GM21619 (cell line): ENCODE data around the gene PLD1.
"Not testable (repeated sequence)": the region's sequence is repeated elsewhere in the genome, so short reads cannot be mapped to it uniquely, and the experiment has no call there.

ENCODE experiments used
- ATAC-seq: cut with Tn5 transposase; IDR thresholded peaks from one replicate; pipeline ENCODE4 v1.9.1; 2021; ENCODE audit not compliant: unreplicated experiment

The PLD1 gene

DNA sequence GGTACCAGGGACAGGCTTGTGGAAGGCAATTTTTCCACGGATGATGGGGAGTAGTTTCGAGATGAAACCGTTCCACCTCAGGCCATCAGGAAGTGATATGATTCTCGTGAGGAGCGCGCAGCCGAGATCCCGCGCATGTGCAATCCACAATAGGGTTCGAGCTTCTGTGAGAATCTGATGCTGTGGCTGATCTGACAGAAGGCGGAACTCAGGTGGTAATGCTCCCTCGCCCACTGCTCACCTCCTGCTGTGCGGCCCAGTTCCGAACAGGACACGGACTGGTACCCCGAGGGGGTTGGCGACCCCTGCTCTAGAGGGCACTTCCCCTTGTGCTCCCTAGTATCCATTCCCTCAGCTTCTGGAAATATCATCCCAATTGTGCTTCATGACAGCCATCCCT is 99.9 kb downstream of the PLD1 start:
- no peak for ATAC-seq

DNA sequence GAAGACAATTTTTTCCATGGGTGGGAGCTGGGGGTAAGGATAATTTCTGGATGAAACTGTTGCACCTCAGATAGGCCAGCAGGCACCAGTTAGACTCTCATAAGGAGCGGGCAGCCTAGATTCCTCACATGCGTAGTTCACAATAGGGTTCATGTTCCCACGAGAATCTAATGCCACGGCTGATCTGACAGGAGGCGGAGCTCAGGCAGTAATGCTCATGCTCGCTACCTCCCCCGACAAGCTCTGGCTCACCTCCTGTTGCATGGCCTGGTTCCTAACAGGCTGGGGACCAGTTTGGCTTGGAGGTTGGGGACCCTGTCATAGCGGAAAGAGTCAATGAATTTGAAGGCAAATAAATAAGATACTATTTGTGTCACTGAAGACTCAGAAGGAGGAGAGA is 105.5 kb downstream of the PLD1 start:
- no peak for ATAC-seq

DNA sequence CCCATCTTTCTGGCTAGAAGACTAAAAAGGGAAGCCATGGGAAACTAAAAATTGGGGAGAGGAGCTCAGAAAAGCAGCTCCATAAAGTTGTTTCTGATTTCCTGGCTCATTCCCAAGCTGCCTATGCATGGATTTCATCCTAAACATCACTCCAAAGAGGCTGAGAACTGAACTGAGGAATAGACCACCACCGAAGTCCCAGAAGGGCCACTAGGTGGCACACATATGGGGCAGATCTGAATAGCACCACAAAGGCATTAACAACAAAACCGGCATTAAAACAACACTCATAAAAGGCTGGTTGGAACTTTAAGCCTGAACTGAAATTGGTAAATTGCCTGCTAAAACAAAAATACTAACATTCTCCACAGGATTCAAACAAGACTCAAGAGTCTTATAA is 106.3 kb downstream of the PLD1 start:
- ATAC-seq = no peak

DNA sequence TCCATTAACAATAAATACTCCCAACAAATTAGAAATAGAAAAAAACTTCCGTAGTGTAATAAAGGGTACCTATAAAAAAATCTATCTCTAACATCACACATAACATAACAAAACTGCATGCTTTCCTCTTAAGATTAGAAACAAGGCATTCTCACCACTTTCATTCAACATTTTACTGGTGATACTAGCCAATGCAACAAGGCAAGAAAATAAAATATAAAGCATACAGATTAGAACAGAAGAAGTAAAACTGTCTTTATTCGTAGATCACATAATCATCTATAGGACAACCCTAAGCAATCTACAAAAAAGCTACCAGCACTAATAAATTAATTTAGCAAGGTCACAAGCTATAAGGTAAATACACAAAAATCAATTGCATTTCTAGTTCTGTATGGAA is 107.1 kb downstream of the PLD1 start:
- no peak for ATAC-seq

DNA sequence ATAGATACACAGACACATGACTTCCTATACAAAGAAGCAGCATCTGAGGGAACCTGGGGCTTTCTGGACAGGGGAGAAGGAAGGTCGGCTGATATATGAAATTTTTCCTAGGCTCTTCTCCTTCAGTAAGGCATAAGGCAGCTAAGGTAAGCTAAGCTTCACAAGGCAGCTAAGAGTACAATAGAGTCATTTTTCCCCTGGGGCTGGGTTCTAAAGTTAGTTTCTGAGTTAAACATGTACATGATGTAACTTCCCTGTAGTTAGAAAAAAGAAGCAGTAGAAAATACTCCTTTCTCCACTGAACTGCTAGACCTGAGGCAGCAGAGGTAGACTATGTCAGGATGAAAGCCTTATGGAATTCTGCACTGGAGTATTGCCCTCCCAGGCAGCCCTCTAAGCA is 109.6 kb downstream of the PLD1 start:
- ATAC-seq = no peak

DNA sequence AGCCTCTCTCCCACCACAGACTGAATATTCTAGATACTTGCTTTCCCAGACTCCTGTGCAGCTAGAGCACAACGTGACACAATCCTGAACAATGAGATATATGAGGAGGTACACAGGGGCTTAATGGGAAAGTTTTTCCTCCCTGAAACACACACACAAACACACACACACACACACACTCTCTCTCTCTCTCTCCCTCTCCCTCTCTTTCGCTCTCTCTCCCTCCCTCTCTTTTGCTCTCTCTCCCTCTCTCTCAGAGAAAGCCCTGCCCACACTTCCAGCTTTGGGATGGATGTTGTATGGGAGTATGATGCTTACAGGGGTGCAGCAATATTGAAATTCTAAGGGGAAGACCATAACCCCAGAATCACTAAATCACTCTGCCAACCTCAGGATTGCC is 110.1 kb downstream of the PLD1 start:
- no peak for ATAC-seq

DNA sequence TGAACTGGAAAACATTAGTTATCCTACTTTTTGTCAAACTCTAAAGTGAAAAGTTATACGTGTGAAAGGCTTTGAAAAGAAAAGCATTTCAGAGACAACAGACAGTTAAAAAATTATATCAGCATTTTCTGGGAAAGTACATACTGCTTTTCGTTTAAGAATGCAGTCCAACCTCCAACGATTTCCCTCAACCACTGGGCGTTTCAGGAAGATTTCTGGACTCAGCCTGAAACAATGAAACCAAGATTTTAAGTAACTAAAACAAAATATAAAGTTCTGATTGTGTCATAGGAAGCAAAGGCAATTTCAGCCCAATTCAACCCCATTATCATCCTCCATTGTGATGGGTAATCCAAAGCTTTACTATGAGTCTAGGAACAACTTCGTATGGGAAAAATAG is 110.7 kb downstream of the PLD1 start:
- no peak for ATAC-seq

DNA sequence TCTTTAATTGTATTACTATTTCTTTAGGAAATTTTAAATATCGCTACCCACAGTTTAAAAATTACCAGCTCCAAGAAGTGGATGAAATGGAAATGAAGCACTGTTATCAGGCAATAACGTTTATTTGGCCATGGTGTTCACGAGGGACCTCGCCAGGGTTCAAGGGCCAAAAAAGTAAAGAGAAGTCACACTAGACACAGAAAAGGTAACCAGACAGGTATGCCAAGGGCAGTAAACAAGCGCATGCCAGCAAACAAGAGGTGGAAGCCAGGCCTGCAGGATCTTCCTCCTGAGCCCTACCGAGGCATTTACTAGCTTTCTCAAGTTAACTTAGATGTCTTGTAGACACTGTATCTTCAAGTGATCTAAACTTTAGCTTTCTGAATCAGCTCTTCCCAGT is 113.5 kb downstream of the PLD1 start:
- no peak for ATAC-seq

DNA sequence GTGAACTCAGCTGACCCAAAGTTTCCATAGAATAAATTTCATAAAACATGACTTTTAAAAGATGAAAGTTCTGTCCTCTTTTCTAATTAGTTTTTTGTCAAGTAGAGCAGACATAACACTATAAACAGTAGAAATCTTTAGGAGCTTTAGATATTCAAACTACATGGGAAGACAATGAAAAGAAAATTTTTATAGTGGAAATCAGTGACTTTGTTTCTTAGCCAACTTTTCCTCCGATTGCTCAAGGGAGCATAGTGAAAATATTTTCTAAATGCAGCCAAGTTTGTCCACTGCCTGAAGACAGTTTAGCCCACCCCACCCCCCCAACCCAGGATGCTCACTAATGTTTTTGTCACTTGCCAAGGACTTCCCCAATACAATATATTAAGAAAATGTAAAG is 114.9 kb downstream of the PLD1 start:
- no peak for ATAC-seq

DNA sequence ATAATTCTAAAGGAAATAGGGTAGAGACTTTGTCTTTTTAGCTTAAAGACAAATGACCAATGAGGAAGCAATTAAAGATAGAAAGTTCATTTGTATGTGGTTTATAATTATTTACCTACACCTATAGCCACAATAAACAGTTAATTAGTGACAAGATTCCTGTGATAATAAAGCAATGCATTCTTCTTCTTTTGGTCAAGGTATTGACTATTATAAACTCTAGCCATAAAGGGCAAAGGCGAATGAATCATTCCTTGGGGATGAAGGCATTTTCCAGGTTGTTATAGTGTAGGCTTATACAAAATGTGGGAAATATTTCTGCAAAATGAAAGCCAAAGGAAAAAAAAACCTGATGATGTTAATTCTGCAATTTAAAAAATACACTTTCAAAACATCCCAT is 115.4 kb downstream of the PLD1 start:
- no peak for ATAC-seq

DNA sequence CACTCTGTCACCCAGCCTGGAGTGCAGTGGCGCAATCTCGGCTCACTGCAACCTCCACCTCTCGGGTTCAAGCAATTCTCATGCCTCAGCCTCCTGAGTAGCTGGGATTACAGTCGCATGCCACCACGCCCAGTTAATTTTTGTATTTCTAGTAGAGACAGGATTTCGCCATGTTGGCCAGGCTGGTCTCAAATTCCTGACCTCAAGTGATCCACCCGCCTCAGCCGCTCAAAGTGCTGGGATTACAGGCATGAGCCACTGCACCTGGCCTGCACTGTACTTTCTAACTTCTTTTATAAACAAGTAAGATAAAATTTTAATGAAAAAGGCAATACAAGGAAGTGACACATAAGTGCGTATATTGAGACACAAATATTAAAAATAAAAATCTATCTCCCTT is 117.7 kb downstream of the PLD1 start:
- not testable (repeated sequence) for ATAC-seq

DNA sequence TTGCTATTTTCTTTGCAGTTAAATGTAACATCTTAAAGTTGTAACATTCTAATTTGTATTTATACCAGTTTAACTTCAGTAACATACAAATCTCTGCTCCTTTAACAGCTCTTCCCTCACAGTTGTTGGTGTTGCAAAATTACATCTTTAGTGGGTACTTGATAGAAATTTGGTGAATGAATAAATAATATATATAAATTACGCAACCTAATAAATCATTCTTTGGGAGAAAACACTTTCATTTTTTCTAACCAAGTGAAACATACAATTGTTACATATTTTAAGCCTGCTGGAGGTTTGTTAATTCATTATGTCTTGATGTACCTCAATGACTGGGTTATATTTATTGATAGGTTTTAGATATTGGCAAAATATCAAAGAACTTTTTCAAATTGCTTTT is 118.8 kb downstream of the PLD1 start:
- no peak for ATAC-seq

DNA sequence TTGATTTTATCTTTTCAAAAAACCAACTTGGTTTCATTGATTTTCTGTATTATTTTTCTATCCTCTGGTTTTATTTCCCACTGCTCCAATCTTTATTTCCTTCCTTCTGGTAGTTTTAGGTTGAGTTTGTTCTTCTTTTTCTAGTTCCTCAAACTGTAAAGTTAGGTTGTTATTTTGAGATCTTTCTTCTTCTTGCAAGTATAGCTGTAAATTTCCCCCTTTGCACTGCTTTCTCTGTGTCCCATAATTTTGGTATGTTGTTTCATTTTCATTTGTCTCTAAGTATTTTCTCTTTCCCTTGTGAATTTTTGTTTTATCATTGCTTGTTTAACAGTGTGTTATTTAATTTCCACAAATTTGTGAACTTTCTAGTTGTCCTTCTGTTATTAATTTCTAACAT is 120.0 kb downstream of the PLD1 start:
- no peak for ATAC-seq

DNA sequence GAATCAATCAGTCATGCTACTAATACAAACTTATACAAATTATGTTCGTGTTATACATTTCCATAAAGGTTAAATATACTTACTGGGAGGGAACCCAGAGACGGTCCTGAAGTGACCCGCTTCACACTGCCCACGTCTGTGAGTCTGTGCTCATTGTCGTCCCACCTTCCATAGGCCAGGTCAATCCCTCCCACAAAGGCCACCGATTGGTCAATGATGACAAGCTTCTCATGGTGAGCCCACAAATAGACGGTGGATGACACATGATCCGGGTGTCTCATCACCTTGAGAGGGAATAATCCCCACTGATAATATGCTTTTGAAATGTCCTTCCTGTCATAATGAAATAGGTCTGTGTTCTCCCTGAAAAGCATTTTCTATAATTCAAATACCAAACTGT is 121.7 kb downstream of the PLD1 start:
- no peak for ATAC-seq

DNA sequence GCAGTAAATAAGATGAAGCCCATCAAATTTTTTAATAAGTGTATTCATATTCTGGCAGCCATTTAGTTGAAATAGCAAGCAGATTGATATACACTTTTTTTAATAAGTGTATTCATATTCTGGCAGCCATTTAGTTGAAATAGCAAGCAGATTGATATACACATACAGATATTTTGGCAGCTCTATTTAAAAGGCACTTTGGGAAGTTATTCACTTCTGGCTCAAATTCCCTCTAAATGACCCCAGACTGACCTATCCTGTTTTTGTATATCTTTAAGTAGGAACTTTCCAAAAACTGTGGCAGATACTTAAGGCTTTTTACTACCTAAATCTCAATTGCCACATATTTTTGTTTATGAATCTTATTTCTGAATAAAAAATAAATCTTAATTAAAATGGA is 122.3 kb downstream of the PLD1 start:
- no peak for ATAC-seq

DNA sequence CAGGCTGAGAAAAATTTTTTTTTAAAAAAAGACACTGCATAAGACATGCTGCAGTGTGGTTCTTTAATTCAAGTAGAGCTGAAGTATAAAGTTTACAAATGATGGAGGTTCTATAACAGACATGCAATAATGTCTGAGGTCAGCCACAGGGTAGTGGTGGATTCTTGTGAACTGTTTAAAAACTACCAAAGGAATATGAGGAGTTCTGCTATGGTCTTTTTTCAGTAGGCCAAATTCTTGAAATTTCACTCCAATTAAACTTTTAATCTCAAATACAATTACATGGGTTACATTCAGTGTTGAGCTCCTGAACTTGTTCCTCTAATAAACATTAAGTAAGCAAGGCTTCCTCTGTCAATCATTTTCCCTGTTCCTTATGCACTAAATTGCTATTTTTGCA is 122.7 kb downstream of the PLD1 start:
- ATAC-seq = no peak

DNA sequence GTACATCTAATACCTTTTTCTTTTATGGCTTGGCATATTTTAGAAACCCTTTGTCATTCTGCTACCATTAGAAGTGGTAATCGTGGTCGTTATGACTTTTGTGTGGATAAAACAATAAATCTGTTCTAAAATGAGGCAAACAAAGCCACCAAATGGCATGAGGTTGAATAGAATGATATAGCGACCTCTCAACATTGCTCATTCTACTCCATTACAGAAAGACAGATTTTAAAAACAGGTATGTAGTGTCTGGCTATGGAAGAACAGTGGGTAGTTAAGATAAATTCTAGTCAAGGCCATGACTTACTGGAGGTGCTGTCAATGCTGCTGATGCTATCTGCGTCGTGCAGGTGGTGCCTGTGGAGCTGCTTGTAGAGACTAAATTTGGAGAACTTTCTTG is 123.2 kb downstream of the PLD1 start:
- ATAC-seq = no peak

DNA sequence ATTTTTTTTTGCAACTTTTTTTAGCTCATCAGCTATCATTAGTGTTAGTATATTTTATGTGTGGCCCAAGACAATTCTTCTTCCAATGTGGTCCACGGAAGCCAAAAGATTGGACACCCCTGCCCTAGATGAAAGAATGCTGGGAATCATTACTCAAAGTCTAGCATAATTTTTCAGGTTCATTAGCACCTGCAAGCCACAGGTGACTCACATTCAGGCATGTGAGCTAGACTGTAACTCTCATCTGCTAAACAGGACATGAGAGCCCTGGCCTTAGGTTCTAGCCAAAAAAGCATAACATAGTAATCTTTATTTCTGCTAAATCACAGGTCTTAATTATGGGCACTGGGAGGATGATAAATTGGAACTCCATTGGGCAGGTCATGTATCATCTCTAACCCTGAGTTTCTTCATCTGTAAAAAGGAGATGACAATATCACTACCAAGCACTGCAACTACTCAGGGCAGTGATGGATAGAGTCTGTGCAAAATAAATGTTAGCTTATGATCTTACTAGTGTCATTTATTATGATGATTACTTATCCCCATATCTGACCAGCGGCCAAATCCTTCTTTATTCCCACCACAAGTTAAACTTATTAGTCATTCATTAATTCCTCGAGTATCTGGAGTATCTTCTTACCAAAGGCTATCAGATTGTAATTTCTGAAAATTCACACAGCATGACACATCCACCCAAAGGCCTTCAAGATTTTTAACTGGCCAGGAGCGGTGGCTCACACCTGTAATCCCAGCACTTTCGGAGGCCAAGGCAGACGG is 125.0 kb downstream of the PLD1 start:
- ATAC-seq = no peak

DNA sequence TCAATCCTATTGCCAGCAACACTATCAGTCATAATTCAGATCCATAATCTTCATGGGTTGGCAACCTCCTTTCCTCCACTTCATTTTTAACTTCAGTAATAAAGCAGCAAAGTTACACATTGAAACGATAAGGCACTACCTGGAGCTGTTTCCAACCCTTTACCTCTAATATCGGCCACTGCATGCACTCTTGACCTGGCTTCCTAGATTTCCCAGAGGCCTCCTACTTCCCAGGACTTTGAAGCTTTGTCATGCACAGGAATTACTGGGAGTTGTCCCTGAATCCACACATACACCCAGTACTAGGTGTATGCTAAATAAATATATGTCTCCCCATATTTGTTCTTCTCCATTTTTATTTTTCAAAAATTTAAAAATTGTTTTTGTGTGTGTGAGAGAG is 126.1 kb downstream of the PLD1 start:
- no peak for ATAC-seq

DNA sequence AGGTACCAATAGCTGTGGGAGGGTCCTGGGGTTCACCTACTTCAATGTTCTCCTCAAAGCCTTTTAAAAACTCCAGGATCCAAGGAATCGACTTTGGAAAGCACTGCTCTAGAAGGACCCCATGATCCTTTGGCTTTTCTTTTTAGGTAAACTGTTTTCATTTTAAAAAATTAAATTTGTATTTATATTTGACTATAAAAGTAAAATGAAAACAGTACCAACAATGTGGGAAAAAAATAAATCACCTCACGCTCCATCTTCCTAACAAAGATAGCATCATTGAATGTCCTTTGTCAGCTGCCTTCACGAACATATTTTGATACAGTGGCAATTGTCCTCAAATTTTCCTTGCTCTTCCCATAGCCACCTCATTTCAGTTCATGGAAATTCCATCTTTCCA is 127.5 kb downstream of the PLD1 start:
- no peak for ATAC-seq

DNA sequence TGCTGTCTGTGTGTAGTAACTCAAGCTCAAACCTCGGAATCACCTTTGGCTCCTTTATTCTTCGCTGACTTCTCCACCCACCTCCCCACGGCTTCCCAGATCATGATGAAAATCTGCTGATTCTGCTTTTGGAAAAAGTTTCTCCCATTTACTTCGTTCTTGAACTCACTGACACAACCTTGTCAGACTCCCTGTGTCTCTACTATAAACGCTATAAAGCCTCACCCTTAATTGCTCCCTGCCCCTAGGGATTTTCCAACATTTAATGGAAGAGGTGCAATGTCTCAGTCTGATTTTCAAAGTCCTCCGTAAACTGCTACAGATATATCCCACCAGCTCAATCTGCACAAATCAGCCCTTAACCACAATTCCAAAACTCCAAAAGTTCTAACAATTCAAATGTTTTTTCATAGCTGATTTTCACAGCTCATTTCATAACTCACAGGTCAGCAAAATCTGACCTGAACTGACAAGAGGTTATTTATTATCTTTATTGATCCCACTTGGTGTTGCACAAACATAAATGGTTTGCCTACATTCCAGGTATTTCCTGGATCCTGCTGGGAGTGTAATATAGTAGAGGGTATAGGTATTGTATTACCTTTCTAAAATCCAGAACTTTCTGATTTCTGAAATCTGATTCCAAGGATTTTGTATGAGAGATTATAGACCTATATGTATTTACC is 129.4 kb downstream of the PLD1 start:
- ATAC-seq = no peak

DNA sequence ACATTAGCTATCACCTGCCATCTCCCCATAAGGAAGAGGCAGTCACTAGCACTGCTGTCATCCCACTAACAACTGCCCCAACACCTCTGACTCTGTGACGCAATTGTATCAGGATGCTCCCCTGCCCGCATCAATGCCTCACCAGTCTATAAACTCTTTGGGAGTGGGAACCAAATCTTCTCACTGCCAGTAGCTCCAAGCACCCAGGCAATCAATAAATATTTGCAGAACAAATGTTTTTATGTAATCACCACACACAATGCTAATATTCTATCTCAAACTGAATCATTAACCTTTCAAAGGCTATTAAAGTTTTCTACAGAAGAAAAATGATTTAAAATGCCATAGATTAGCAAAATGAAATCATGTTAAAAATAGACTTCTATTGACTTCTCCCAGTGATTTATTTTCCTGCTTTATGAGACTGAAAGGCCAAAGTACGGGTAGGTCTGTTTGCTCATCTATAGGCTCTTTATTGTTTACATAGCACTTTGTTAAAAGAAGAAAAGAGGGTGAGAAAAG is 131.3 kb downstream of the PLD1 start:
- ATAC-seq = no peak

DNA sequence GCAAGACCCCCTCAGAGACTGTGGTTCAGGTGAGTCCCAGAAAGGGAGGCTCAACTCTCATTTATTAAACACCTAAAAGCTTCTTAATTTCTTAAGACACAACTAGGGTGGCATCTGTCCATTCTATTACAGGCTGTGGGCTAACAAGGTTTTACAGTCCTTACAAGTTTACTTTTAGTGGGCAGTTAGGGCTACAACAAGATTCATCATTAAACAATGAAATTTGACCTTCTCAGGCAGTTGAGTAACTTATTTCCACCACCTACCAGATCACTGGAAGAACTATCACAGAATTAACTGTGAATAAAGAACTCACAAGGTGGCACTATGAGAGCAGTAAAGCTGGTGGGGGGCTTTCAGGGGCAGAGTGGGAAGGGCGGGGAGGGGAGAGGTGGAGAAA is 132.6 kb downstream of the PLD1 start:
- ATAC-seq = no peak
